PC-3 (cell line): ENCODE data around the gene CPHXL.

ENCODE experiments used
- CTCF ChIP-seq: fragments of 300-600 bp; sonication (generic); conservative IDR thresholded peaks from 2 replicates; pipeline ENCODE4 v1.5.1; 2017; ENCODE audit warnings: antibody characterized with exemption, low read depth, mild to moderate bottlenecking, low read length
- EZH2 ChIP-seq: fragments of 300-600 bp; sonication (generic); IDR thresholded peaks from one replicate; pipeline ENCODE4 v1.6.1; 2017; ENCODE audit warnings: antibody characterized with exemption, mild to moderate bottlenecking, low read length; ENCODE audit not compliant: unreplicated experiment

GRCh38 chr16:75667503-75667902 lies 58.8 kb downstream of the CPHXL start:
- no peak for TF ChIP-seq EZH2
- TF ChIP-seq CTCF: no peak
